IPS DF 6.9 (cell line): Measurements from ENCODE around the gene SRPX2.

Experiments
- DNase-seq: peaks from one replicate; pipeline ENCODE4 v3.0.0-alpha.2; 2013; ENCODE audit warnings: low read depth, low spot score
- H3K27ac ChIP-seq: one replicate; pipeline ENCODE4 v1.5.1; 2013; ENCODE audit warnings: low read length, control low read depth
- H3K27me3 ChIP-seq: 2 replicates; pipeline ENCODE4 v1.6.1; 2013; ENCODE audit warnings: mild to moderate bottlenecking, low read length; ENCODE audit not compliant: control insufficient read depth, insufficient read depth
- H3K36me3 ChIP-seq: 2 replicates; pipeline ENCODE4 v1.6.1; 2013; ENCODE audit warnings: low read length; ENCODE audit not compliant: control insufficient read depth, insufficient read depth
- H3K4me1 ChIP-seq: 2 replicates; pipeline ENCODE4 v1.6.1; 2013; ENCODE audit warnings: low read length; ENCODE audit not compliant: control insufficient read depth, insufficient read depth
- H3K4me3 ChIP-seq: 2 replicates; pipeline ENCODE4 v1.5.1; 2013; ENCODE audit warnings: mild to moderate bottlenecking, low read length
- H3K9me3 ChIP-seq: 2 replicates; pipeline ENCODE4 v1.6.1; 2013; ENCODE audit warnings: low read length, inconsistent platforms; ENCODE audit not compliant: control insufficient read depth, insufficient read depth
- WGBS: extraction: QIAGEN DNeasy Blood & Tissue Kit; methylation state at CpG from one replicate; pipeline ENCODE4 v1.1.7; 2013; ENCODE audit warnings: mixed read lengths, missing lambda C conversion rate; ENCODE audit not compliant: insufficient read length, insufficient coverage; 5-methylcytosine and 5-hydroxymethylcytosine counted together

SRPX2 gene

DNA sequence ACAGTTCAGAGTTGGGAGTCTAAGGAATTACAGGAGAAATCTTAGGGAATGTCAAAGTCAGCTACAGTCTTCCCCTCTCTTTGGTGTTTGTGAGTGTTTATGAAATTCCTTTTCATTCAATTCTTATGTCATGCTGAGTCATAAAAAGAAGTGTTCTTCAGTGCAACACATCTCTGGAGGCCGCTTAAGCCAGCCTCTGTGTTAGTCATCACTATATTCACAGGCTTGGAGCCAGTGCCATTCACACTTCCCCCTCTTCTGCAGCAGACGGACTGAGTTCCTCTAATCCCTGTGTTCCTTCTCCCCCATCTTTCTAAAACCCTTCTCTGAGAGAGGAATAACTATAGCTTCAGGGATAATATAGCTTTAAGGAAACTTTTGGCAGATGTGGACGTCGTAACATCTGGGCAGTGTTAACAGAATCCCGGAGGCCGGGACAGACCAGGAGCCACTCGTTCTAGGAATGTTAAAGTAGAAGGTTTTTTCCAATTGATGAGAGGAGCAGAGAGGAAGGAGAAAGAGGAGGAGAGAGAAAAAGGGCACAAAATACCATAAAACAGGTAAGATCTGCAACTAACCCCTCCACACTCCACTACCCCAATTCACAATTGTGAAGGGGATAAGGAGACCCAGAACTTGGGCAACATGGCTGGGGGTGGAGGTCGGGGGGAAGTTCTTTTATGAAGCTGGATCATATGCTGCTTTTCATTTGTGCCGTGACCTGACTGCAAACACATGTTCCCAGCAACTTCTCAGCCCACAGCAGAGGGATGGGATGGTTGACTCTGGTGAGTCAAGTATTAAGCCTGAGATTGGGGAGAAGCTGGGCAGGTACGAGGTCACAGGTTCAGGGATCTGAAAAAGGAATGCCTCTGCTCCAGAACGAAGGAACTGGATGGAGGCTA lies at the start of gene SRPX2:
TSS of gene SRPX2 (plus strand) at position 244 of the 905 bp plus-strand sequence. CDS start 2,124 bp downstream, outside the sequence.
- Histone ChIP-seq H3K27ac (no peak within 1 kb of the TSS), H3K27me3 (no peaks in the 10 kb centered on the region), H3K4me3 (no peak within 1 kb of the TSS), H3K4me1 (peaks cover 1% of the 10 kb centered on the region; the same call in 1 of the 2 replicates), H3K9me3 (no peaks in the 10 kb centered on the region), H3K36me3 (no peaks in the 10 kb centered on the region)
- DNase-seq = no peak
- no CpG with 5 or more reads among the region's 11 CpGs for WGBS

- Histone ChIP-seq H3K4me1 (no peaks in the 10 kb centered on the region), H3K27ac (no peak overlapping the region), H3K27me3 (no peaks in the 10 kb centered on the region), H3K9me3 (no peaks in the 10 kb centered on the region), H3K36me3 (no peaks in the 10 kb centered on the region), H3K4me3 (no peak overlapping the region)
- WGBS = no CpG with 5 or more reads among the region's 2 CpGs
- no peak for DNase-seq
Observed at GRCh38 chrX:100596601-100597000, 47.4 kb upstream of the SRPX2 start.

DNA sequence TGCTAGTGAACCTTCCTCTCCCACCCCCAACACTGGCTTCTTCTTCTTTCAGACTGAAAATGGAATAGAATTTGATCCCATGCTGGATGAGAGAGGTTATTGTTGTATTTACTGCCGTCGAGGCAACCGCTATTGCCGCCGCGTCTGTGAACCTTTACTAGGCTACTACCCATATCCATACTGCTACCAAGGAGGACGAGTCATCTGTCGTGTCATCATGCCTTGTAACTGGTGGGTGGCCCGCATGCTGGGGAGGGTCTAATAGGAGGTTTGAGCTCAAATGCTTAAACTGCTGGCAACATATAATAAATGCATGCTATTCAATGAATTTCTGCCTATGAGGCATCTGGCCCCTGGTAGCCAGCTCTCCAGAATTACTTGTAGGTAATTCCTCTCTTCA lies 44.5 kb upstream of the SRPX2 start:
- H3K9me3 ChIP-seq = no peaks in the 10 kb centered on the region
- no peak overlapping the region for H3K4me3 ChIP-seq
- no peaks in the 10 kb centered on the region for H3K36me3 ChIP-seq
- no peak for DNase-seq
- H3K27ac ChIP-seq = no peak overlapping the region
- H3K27me3 ChIP-seq = no peaks in the 10 kb centered on the region
- no peaks in the 10 kb centered on the region for H3K4me1 ChIP-seq
- no CpG with 5 or more reads among the region's 9 CpGs for WGBS

DNA sequence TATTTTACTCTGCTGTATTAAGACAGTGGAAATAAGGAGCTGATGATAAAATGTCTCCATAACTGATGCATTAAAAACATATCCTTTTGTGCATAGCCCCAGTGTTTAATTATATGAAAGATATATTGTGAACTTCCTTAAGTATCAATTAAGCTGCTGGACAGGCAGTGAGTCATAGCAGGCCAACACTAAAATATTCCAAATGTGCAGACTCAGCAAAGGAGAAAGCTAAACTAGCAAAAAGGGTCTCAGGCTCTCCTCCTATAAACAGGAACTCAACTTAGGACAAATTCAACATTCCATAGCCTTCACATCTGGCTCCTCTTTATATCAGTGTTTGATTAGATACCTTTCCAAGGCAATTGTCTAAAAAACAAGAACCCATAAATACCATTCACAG lies 43.7 kb upstream of the SRPX2 start:
- Histone ChIP-seq H3K36me3 (no peaks in the 10 kb centered on the region), H3K4me3 (no peak overlapping the region), H3K27me3 (no peaks in the 10 kb centered on the region), H3K27ac (no peak overlapping the region), H3K9me3 (no peaks in the 10 kb centered on the region), H3K4me1 (no peaks in the 10 kb centered on the region)
- no peak for DNase-seq

DNA sequence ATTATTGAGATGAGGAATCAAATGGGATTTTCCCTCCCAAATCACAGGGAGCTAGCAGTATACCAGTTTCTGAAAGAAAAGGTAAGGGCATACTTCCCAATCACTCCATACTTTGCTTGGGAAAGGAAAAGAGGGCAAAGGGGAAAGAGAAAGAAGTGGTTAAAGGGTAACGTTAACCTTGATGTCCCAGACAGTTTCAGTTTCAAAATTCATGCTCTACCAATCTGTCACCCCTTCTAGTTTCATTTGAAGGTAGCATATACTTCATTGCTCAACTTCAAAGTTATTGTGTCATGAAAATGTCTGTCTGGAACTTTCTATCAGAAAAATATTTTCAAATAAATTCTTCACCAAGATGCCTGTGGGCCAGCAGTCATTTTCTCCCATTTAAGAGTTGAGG lies 43.2 kb upstream of the SRPX2 start:
- no peaks in the 10 kb centered on the region for H3K27me3 ChIP-seq
- no peak overlapping the region for H3K27ac ChIP-seq
- DNase-seq = no peak
- H3K4me3 ChIP-seq = no peak overlapping the region
- H3K36me3 ChIP-seq = no peaks in the 10 kb centered on the region
- no peaks in the 10 kb centered on the region for H3K4me1 ChIP-seq
- no peaks in the 10 kb centered on the region for H3K9me3 ChIP-seq
- WGBS = no CpG with 5 or more reads among the region's 1 CpG

GRCh38 chrX:100606753-100607152 lies 37.2 kb upstream of the SRPX2 start:
- no peak overlapping the region for H3K4me3 ChIP-seq
- DNase-seq = no peak
- H3K27me3 ChIP-seq = no peaks in the 10 kb centered on the region
- H3K36me3 ChIP-seq = no peaks in the 10 kb centered on the region
- H3K9me3 ChIP-seq = no peaks in the 10 kb centered on the region
- H3K4me1 ChIP-seq = no peaks in the 10 kb centered on the region
- no CpG with 5 or more reads among the region's 1 CpG for WGBS
- no peak overlapping the region for H3K27ac ChIP-seq

DNA sequence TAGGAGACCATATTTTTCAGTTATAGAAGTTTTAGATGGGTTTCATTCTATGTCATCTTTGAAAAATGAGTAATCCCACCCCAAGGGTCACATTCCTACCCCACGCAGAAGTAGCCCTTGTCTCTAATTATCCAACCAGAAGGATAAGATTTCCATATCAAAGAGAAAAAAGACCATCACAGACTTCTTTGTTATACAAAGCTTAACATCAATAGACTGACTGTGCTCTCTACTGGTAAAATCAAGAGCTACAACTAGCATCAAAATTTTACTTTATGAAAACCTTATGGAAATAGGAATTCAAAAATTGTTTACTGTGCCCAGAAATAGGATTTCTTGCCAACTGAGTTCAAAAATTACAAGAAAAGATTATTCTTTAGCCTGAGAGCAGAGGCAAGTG lies 34.4 kb upstream of the SRPX2 start:
- Histone ChIP-seq H3K4me3 (no peak overlapping the region), H3K9me3 (no peaks in the 10 kb centered on the region), H3K27me3 (no peaks in the 10 kb centered on the region), H3K27ac (no peak overlapping the region), H3K4me1 (no peaks in the 10 kb centered on the region), H3K36me3 (no peaks in the 10 kb centered on the region)
- WGBS = no CpG with 5 or more reads among the region's 1 CpG
- no peak for DNase-seq

- no peaks in the 10 kb centered on the region for H3K9me3 ChIP-seq
- no peak overlapping the region for H3K4me3 ChIP-seq
- DNase-seq = no peak
- no peaks in the 10 kb centered on the region for H3K27me3 ChIP-seq
- no CpG with 5 or more reads among the region's 5 CpGs for WGBS
- H3K36me3 ChIP-seq = no peaks in the 10 kb centered on the region
- H3K4me1 ChIP-seq = no peaks in the 10 kb centered on the region
- no peak overlapping the region for H3K27ac ChIP-seq
Observed at GRCh38 chrX:100611951-100612350, 32.0 kb upstream of the SRPX2 start.

- Histone ChIP-seq H3K4me1 (no peaks in the 10 kb centered on the region), H3K4me3 (no peak overlapping the region), H3K27me3 (no peaks in the 10 kb centered on the region), H3K36me3 (no peaks in the 10 kb centered on the region), H3K9me3 (no peaks in the 10 kb centered on the region), H3K27ac (no peak overlapping the region)
- no peak for DNase-seq
- WGBS = no CpG with 5 or more reads among the region's 3 CpGs
Observed at GRCh38 chrX:100615005-100615404, 29.0 kb upstream of the SRPX2 start.

DNA sequence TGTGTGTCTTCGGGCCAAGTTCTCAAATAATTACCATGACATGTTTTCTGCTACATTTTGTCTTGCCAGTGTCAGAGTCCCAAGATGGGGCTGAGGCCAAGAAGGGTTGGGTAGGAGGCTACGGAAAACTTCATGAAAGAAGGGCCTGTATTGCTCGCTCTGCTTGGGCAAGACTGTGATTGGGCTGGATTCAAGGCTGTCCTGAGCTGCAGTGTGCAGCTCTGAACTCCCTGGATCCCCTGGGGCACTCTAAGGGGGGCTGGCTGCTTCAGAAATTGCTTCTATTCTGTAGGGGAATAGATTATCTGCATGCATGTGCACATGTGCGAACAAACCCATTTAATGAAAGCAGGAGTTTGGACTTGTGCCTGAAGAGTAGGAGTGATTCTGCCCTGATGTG lies 21.0 kb upstream of the SRPX2 start:
- H3K27me3 ChIP-seq = no peaks in the 10 kb centered on the region
- no peak overlapping the region for H3K4me3 ChIP-seq

GRCh38 chrX:100625985-100626491 lies 18.0 kb upstream of the SRPX2 start:
- Histone ChIP-seq H3K9me3 (no peaks in the 10 kb centered on the region), H3K36me3 (no peaks in the 10 kb centered on the region; the same call in 1 of the 2 replicates), H3K4me1 (no peaks in the 10 kb centered on the region), H3K4me3 (no peak overlapping the region), H3K27ac (no peak overlapping the region), H3K27me3 (no peaks in the 10 kb centered on the region)
- WGBS = no CpG with 5 or more reads among the region's 5 CpGs
- no peak for DNase-seq

More for the DNA sequence above, 21.0 kb upstream of the SRPX2 start:
- Histone ChIP-seq H3K36me3 (no peaks in the 10 kb centered on the region), H3K9me3 (no peaks in the 10 kb centered on the region), H3K27ac (no peak overlapping the region), H3K4me1 (no peaks in the 10 kb centered on the region)
- DNase-seq = no peak
- WGBS = no CpG with 5 or more reads among the region's 4 CpGs
